HG03095 (cell line): ENCODE measurements around the gene DNAJC11.
"Not testable (repeated sequence)": the region's sequence is repeated elsewhere in the genome, so short reads cannot be mapped to it uniquely, and the experiment has no call there.

Experiments used
- ATAC-seq: cut with Tn5 transposase; IDR thresholded peaks from one replicate; pipeline ENCODE4 v1.9.1; 2021; ENCODE audit warnings: moderate library complexity; ENCODE audit not compliant: unreplicated experiment

The DNAJC11 gene

DNA sequence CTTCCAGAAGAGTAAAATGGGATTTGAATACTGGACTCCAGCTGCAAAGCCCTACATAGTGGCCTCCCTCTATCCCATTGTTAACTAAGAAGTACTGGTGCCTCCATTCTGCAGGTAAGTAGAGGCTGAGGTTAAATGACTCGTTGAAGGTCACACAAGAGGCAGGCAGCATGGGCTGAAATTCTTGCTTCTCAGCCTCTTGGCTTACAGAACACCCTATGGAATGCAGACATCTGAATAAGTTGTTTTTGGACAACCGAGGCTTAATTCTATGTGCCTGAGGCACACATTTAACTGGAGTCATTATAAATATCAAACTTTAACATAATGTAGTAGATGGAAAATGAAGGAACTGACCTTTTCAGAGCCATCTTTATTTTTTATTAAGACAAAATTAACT is 5.7 kb downstream of the DNAJC11 start:
- no peak for ATAC-seq

DNA sequence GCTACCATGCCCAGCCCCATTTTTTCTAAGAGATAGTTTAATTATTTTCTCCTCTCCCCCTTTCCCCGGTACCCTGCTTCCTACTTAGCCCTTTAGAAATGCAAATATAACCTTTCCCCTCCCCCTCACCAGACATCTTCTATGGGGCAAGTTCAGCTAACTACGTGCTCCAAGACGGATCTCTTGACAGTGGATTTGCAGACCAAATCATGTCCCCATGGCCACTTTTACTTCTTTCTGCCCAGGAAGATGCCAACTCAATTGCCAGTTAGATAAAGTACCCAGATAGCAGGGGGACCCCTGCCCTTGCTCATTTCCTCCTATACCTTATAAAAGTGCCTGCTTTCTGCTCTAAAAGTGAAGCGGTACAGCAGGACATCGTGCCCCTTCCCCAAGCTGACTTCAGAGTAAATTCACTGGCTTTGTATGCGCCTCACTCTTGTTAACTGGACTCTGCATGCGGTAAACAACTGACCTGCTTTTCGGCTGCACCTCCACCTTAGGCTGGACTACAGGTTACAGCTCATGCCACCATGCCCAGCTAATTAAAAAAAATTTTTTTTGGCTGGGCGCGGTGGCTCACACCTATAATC is 7.4 kb downstream of the DNAJC11 start:
- no peak for ATAC-seq

DNA sequence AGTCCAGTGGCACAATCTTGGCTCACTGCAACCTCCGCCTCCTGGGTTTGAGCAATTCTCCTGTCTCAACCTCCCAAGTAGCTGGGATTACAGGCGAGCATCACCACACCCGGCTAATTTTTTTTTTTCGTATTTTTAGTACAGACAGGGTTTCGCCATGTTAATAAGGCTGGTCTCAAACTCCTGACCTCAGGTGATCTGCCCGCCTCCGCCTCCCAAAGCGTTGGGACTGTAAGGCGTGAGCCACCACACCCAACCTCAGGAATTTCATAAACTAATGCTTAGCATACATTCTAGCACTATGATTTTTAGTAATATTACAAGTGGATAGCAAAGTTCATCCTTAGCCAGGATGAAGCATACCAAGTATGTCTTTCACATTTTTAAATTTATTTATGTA is 8.7 kb downstream of the DNAJC11 start:
- ATAC-seq = no peak

DNA sequence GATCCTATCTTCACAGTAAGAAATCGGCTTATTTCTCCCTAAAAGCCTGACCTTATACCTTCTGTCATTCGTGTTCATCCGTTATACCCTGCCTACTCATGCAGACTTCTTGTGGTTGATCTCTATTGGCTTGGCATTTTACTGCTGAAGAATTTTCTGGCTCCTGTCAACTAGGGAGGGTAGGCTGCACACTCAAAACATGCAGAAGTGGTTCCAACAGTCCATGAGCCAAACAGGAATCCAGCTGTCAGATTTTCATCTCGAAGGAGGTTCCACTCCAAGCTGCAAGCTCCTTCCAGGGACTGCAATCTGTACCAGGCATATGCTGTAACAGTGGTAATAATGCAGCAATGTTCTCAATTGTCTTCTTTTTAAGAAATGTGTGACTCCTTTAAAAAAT is 10.1 kb downstream of the DNAJC11 start:
- no peak for ATAC-seq

DNA sequence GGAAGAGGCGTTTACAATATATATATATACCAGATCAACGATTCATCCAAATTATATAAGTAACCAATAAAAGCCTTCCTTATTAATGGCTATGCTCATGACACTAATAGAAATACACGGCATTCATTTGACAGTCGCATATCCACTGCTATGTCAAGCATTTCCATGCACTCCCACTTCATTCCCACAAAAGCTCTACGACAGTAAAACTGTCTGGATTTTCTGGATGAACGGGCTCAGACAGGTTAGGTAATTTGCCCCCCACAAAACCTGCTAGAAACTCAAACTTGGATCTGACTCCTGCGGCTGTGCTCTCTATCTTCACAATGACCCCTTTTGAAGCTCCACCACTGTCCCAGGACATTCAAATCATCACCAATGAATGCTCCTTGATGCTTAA is 11.4 kb downstream of the DNAJC11 start:
- no peak for ATAC-seq

DNA sequence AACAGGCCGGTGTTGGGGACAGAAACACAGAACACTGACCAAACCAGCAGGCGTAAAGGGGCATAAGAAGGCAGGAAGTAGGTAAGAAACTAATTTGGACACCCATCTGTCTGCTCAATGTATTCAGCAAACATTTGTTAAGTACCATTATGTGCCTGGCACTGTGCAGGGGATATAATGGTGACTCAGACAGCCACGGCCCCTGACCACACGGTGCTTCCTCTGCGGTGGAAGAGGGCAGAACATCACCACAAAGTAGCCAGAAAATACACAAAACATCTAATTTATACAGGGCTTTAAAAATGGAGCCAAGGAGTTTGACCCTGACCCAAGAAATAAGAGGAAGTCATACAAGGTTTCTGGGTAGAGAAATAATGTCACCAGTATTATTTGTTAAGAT is 12.9 kb downstream of the DNAJC11 start:
- ATAC-seq = no peak

DNA sequence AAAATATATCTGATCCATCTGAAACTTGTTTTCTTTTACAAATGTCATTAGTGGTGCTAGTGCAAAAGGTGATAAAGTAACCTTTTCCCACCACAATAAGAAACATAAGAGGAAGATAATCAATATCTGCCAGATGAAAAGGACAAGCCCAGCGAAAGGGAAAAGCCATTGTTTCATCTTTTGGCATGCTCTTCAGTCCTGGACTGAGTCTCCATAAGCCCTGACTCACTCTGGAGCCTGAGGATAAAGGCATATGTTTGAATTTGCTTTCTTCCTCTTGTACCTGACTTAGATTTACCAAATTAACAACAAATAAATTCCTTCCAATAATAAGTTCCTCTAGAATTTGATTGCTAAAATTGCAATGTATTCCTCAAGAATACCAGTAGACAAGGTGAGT is 13.6 kb downstream of the DNAJC11 start:
- ATAC-seq = no peak

DNA sequence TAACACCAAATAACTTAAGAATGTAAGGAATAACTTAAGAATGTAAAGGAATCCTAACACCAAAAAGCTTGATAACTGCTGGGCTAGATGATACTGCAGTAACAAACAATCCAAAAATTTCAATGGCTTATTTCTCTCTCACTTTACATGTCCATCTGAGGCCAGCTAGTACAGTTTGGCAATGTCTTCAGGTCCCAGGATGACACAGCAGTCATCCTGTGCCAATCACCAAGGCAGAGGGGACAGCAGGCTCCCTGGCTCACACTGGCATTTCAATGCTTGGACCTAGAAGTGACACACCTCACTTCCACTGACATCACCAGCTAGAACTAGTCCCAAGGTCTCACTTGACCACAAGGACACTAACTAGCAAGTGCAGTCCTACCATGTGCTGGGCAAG is 15.3 kb downstream of the DNAJC11 start:
- no peak for ATAC-seq

DNA sequence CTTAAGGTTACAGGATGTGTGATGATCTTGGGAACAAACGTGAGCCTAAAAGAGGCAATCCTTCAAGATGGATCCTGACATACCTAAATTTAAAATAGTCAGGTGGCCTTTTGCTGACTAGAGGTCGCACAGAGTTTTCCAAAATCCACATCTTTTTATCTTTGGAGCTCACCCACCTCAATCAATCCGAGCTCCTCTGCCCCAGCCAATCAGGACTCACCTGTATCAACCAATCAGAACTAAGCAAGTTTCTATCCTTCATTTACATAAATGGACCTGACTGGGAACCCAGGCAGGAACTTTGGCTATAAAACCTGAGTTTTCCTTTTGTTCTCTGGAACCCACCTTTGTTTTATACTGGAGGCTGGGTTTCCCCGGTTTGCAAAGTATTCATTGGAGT is 16.2 kb downstream of the DNAJC11 start:
- ATAC-seq = no peak

DNA sequence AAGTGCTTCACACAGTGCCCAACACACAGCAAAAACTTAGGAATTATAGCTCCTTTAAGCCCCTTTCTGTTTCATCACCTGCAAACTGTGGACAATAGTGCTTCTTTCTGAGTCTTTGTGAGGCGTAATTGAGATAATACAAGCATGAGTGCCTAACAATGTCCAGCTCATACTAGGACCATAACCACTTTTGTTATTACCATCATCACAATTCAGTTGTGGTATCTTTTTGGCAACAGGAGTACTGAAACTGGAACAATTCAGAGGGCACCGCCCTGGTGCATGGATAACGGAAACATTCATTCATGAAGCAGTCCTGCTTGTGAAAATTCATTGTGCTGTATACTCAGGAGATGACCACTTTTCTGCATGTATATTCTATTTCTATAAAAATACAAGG is 18.2 kb downstream of the DNAJC11 start:
- ATAC-seq = no peak

DNA sequence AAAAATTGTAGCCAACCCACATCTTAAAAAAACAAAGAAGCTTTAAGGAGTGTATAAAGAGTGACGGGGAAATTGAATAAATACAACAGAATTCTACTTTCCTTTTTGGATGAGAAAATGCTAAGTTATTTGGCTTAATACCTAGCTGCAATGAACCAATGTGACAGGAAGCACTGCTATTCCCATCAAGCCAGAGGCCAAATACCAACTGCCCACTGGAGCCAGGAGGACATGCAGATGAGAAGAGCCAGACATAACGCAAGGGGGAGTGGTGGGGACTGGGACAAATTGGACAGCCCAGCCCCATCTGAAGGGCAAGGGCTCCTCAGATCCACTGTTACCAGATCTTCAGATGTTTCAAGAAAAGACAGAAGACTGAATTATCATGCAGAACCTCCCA is 25.7 kb downstream of the DNAJC11 start:
- no peak for ATAC-seq

DNA sequence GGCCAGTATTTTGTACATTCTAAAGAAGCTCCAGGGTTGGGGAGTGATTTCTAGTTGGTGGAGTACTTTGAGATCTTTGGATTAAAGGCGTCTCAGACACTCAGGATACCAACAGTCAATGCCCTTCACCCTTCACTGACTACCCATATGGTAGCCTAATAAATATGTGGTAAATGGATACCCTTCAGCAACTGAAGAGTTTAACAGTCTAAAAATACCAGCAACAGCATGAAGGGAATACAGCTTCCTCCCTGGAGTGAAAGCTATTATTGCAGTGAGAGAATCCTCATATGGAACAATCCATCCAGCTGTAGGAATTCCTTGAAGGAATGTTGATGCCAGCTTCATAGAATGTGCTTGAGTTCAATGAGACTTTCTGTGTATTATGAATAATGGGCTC is 26.8 kb downstream of the DNAJC11 start:
- no peak for ATAC-seq

DNA sequence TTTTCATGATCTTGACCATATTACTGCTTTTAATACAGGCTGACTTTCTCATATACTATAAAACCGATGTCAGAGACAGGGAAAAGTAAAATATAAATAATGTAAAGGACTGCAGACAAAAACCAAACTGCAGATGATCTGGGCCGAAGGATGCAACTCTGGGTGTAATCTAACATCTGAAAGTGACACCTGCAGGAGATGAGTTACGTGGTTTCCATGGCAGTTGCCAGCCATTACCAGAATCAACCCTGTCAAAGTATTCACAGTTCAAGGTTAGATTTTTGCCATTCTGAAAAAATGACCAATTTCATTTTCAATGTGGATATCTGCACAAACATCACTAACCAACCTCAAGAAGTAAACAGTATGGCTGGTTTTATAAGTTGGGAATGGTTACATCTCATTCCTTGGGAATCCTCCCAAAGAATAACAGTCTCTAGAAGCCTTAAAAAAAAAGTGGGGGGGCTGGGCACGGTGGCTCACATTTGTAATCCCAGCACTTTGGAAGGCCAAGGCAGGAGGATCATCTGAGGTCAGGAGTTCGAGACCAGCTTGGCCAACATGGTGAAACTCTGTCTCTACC is 27.7 kb downstream of the DNAJC11 start:
- ATAC-seq = no peak

DNA sequence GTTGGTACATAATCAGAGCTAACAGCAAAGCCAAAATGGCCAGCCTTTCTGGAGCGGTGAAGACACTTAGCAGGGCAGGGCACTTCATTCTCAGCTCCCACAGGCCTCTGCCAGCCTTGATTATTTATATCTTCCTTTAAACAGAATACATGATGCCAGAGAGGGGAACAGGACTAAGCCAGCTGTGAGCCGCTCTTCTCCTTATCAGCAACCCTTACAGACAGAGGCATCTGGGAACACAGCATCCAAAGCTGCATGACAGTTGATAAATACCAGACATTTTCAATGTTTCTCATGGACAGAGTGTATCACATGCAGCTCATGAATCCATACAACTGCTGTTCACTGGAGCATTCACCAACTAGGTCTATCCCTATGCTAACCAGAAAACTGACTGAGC is 29.1 kb downstream of the DNAJC11 start:
- no peak for ATAC-seq

DNA sequence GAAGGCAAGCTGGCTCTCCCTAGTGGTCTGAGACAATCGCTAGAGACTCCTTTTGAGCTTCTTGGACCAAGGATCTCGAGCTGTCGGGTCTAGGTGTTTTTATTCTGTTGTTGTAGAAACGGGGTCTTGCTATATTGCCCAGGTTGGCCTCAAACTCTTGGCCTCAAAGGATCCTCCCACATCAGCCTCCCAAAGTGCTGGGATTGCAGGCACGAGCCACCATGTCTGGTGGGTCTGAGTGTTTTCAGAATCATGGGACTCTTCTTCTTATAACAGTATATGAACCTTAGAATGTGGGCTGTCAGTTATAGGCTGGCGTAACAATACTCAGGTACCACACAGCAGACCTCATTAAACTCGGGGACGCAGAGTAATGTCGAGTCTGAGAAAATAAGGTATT is 33.1 kb downstream of the DNAJC11 start:
- no peak for ATAC-seq

DNA sequence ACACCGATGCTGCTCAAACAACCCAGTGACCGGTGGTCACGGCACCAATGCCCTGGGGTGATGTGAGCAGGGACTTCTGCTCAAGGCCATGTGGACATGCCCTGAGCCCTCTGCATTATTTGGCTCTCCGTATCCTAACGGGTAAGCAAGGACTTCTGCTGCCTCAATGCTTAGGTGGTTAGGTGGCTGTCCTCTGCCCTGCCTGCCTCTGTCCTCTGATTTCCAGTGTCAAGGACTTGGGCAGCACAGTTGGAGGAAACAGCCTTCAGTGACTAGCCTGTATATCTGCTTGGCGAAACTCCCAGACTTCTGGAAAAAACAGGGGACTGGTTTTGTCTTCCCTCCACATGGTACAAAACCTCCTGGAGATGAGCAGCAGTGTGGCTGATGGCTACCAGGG is 34.5 kb downstream of the DNAJC11 start:
- no peak for ATAC-seq

DNA sequence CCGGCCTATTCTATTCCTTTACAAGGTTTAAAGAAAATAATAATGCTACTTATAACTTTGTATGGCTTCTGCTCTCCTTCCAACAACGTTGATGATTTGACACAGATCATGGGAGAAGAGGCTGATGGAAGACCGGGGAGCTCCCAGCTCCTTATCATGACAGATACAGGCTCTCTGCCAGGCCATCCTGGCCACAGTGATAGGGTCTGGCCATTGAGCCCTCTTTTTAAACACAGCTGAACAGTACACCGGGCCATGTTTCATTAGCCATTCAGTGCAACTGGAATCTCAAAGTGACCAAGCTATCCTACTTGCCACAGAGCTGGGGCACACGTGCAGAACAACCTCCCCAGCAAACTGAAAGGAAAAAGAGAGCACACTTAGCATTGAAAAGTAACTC is 34.9 kb downstream of the DNAJC11 start:
- ATAC-seq = no peak

DNA sequence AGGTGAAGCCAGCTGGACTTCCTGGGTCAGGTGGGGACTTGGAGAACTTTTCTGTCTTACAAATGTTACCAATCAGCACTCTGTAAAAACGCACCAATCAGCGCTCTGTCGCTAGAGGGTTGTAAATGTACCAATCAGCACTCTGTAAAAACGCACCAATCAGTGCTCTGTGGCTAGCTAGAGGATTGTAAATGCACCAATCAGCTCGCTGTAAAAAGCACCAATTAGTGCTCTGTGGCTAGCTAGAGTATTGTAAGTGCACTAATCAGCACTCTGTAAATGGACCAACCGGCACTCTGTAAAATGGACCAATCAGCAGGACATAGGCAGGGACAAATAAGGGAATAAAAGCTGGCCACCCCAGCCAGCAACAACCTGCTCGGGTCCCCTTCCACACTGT is 39.1 kb downstream of the DNAJC11 start:
- ATAC-seq = not testable (repeated sequence)

DNA sequence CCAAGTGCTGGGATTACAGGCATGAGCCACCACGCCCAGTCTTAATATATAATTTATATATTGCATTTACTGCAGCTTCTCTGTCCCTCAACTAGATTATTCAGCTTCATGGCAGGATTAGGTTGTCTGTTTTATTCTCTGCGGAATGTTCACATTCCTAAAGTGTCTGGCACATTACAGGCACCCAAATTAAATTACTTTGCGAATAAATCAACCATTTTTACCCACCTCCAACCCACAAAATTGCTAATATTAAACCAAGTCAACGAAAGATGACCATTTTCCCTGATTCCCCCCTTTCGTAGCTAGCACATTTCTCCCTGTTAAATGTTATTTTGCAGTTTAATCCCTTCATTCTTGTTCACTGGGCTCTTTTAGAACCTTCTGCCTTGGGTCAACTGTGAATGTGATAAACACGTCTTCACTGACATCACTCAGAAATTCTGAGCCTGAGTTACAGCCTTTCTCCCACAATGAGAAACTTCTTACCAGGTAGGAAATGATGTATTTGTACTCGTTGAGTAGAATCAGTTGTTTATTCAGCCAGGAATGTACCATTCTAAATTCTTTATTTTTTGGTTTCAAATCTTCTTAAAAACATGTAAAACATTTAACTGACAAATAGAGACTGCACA is 41.1 kb downstream of the DNAJC11 start:
- ATAC-seq = no peak

DNA sequence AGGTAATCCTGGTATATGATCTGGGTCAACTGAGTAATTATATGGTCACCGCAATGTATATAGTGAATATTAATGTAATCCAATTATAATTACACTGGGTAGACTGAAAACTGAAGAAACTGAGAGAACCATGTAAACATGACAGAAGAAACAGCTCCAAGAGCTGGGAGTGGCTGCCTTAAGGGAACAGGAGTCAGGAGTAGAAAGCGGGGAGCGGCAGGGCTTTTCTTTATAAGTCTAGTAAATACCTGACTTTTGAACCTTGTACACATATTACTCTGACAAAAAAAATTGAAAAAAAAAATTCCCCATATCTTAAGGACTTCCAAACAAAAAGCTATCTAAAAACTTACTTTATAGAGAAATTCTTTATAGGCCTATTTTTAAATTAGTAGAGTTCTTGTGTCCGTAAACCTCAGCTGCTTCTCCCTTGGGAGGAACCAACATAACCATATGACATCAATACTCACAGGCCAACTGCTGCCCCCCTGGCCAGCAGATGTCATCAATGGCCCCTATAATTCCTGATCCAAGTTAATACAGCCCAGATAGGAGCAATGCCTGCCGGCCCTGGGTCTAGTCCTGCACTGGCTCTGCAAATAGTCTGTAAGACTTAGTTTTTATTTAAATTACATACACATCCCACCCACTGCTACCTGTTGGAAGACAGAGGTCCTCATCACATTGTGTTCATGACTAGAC is 43.1 kb downstream of the DNAJC11 start:
- no peak for ATAC-seq

DNA sequence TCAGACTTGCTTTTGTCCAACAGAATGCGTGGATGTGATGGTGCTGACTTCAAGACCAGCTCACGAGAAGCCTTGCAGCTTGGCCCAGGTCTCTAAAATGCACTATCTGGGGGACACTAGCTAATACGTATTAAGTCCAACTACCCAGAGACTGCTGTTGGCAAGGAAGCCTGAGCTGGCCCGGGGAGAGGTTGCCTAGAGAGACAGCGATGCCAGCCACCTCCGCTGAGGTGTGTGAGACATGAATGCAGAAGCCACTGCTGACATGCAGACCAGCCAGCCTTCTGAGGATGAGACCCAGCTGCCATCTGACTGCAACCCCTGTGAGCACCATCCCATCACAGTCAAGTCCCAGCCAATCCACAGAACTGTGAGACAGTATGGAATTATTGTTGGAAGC is 44.5 kb downstream of the DNAJC11 start:
- ATAC-seq = no peak
